Endothelial cell of umbilical vein (primary cell): ENCODE data around the gene GGACT. TPM values are rescaled to one million over a fixed set of nuclear protein-coding genes. Genes with fewer than 3 reads are reported as not detected.

Source experiments
- BruUV-seq: library from RNA; stranded (reverse); fragments of 400-500 nt; replicated peaks from 2 replicates; lab custom pipeline; 2021; lab: Mats Ljungman, UMichigan
- CTCF ChIA-PET: fragments of 300-600, 350-600 bp; sonication (Branson Sonifier 250); formaldehyde crosslinking; loops from one replicate; lab custom pipeline; 2021; ENCODE audit warnings: antibody characterized with exemption, inconsistent platforms; lab: Charles Lee
- POLR2A ChIA-PET: fragments of 300-600, 350-600 bp; sonication (Branson Sonifier 250); formaldehyde crosslinking; loops from one replicate; lab custom pipeline; 2021; ENCODE audit warnings: antibody characterized with exemption, inconsistent platforms; lab: Charles Lee
- DNase-seq: peaks from one replicate; pipeline ENCODE4 v3.0.0-alpha.2; 2011; ENCODE audit warnings: low read depth, low spot score
- FAIRE-seq: peaks from 2 replicates; lab custom pipeline; 2011; peaks lifted over from hg19 to GRCh38; lab: Jason Lieb, UNC
- H2AFZ ChIP-seq: 2 replicates; pipeline ENCODE4 v1.6.0; 2012; ENCODE audit warnings: low read depth, low read length, control low read depth, inconsistent platforms
- H3K27ac ChIP-seq: 2 replicates; pipeline ENCODE4 v1.5.1; 2011; ENCODE audit warnings: low read depth, mild to moderate bottlenecking, control low read depth, low read length, moderate library complexity; ENCODE audit not compliant: insufficient read depth
- H3K27me3 ChIP-seq, 2 experiments: 2 replicates each; pipeline versions ENCODE4 v1.6.0 to v1.6.1; 2011; ENCODE audit warnings: low read length in 2 of 2, mixed read lengths in 1 of 2; ENCODE audit not compliant: control insufficient read depth in 2 of 2, insufficient read depth in 2 of 2
- H3K36me3 ChIP-seq, 2 experiments: 2 replicates in 1 of 2; 3 replicates in 1 of 2; pipeline ENCODE4 v1.5.1; 2011; ENCODE audit warnings: low read length in 2 of 2, mild to moderate bottlenecking in 1 of 2, moderate library complexity in 1 of 2; ENCODE audit not compliant: control insufficient read depth in 2 of 2, insufficient read depth in 2 of 2; ENCODE audit errors: extremely low read depth in 1 of 2
- H3K4me1 ChIP-seq: 3 replicates; pipeline ENCODE4 v1.5.1; 2011; ENCODE audit warnings: mild to moderate bottlenecking, low read length; ENCODE audit not compliant: control insufficient read depth, insufficient read depth; ENCODE audit errors: extremely low read depth
- H3K4me2 ChIP-seq: 2 replicates; pipeline ENCODE4 v1.6.1; 2011; ENCODE audit warnings: low read length, control low read depth, mixed read lengths; ENCODE audit not compliant: insufficient read depth
- H3K4me3 ChIP-seq, 3 experiments: fragments of 200-600 bp in 1 of 3; sonication (generic), shearing (Covaris generic) in 1 of 3; replicated peaks in 1 of 3; 2 replicates each; pipeline ENCODE4 v1.5.1; 2011 to 2016; ENCODE audit warnings: control low read depth in 3 of 3, low read length in 3 of 3, mild to moderate bottlenecking in 2 of 3, inconsistent platforms in 1 of 3, low read depth in 1 of 3, moderate library complexity in 1 of 3; ENCODE audit not compliant: insufficient read depth in 1 of 3
- H3K79me2 ChIP-seq: 2 replicates; pipeline ENCODE4 v1.6.0; 2012; ENCODE audit warnings: low read length, inconsistent platforms; ENCODE audit not compliant: control insufficient read depth, insufficient read depth
- H3K9ac ChIP-seq: replicated peaks from 2 replicates; pipeline ENCODE3; 2011; ENCODE audit warnings: low read length, control low read depth; ENCODE audit not compliant: insufficient read depth; ENCODE audit errors: extremely low read depth
- H3K9me1 ChIP-seq: replicated peaks from 3 replicates; pipeline ENCODE4 v1.6.0; 2011; ENCODE audit warnings: mild to moderate bottlenecking, low read length; ENCODE audit not compliant: control insufficient read depth, insufficient read depth; ENCODE audit errors: extremely low read depth
- H3K9me3 ChIP-seq: replicated peaks from 2 replicates; pipeline ENCODE4 v1.5.1; 2012; ENCODE audit warnings: low read length, inconsistent platforms; ENCODE audit not compliant: control insufficient read depth, insufficient read depth
- H4K20me1 ChIP-seq: replicated peaks from 2 replicates; pipeline ENCODE3; 2011; ENCODE audit warnings: mild to moderate bottlenecking, low read length; ENCODE audit not compliant: control insufficient read depth, insufficient read depth; ENCODE audit errors: extremely low read depth
- CTCF ChIP-seq, 2 donors: IDR thresholded peaks; 1 replicate in 1 of 2; 2 replicates in 1 of 2; pipeline ENCODE4 v1.5.1; 2011; ENCODE audit warnings: low read length in 2 of 2, mild to moderate bottlenecking in 2 of 2, moderate library complexity in 2 of 2, control low read depth in 1 of 2, inconsistent platforms in 1 of 2, low read depth in 1 of 2; ENCODE audit not compliant: insufficient read depth in 1 of 2; ENCODE audit errors: extremely low read depth in 1 of 2
- EZH2 ChIP-seq: IDR thresholded peaks from 2 replicates; pipeline ENCODE4 v1.6.1; 2012; ENCODE audit warnings: borderline replicate concordance, low read depth, mild to moderate bottlenecking, moderate library complexity, low read length, inconsistent platforms; ENCODE audit not compliant: severe bottlenecking
- FOS ChIP-seq: IDR thresholded peaks from 2 replicates; pipeline ENCODE4 v1.6.1; 2011; ENCODE audit warnings: mild to moderate bottlenecking, low read length, moderate library complexity, borderline replicate concordance; ENCODE audit not compliant: insufficient read depth
- GATA2 ChIP-seq: IDR thresholded peaks from 2 replicates; pipeline ENCODE4 v1.7.0; 2011; ENCODE audit warnings: low read depth, mild to moderate bottlenecking, moderate library complexity, mixed read lengths, low read length; ENCODE audit not compliant: insufficient read length, insufficient read depth
- JUN ChIP-seq: IDR thresholded peaks from 2 replicates; pipeline ENCODE4 v1.6.1; 2011; ENCODE audit warnings: borderline replicate concordance, low read depth; ENCODE audit not compliant: insufficient read length, insufficient read depth
- MYC ChIP-seq: IDR thresholded peaks from one replicate; pipeline ENCODE4 v1.6.1; 2011; ENCODE audit warnings: mild to moderate bottlenecking, low read depth, low read length
- POLR2A ChIP-seq: IDR thresholded peaks from 2 replicates; pipeline ENCODE4 v1.6.1; 2012; ENCODE audit warnings: low read depth, mild to moderate bottlenecking, control low read depth, low read length
- POLR2AphosphoS5 ChIP-seq: IDR thresholded peaks from 2 replicates; pipeline ENCODE4 v1.6.1; 2012; ENCODE audit warnings: low read depth, mild to moderate bottlenecking, control low read depth, low read length, moderate library complexity; ENCODE audit not compliant: insufficient read depth
- dilution Hi-C: fragments of 300-500 bp; cut with MboI; formaldehyde crosslinking; loops from one replicate; pipeline ENCODE4 v1.15.0; 2019; ENCODE audit warnings: low sequenced_read_pairs; ENCODE audit not compliant: extremely low pct_ligation_motif_present
- intact Hi-C: fragments of 100-400 bp; cut with micrococcal nuclease; formaldehyde crosslinking; loops from one replicate; pipeline ENCODE4 v1.10.0; 2022
- polyA plus RNA-seq, 4 experiments: library from polyadenylated mRNA; depleted of rRNA in 3 of 4; stranded (reverse) in 3 of 4; unstranded in 1 of 4; fragments of >200 nt; gene quantifications; 2 replicates each; pipeline versions ENCODE4 v1.2.1 to v1.2.3, GENCODE V29; 2011 to 2012; ENCODE audit warnings: missing spikeins in 1 of 4
- total RNA-seq: library from RNA; stranded (reverse); gene quantifications from 2 replicates; pipeline ENCODE4 v1.2.3, GENCODE V29; 2021
- TF ChIP-seq, protein P1 (sequence below): IDR thresholded peaks from 2 replicates; pipeline ENCODE4 v1.6.1; 2011; ENCODE audit not compliant: insufficient read depth, insufficient read length

Gene GGACT
- total and polyA plus RNA-seq, 2 donors (not counting 3 experiments of a cell fraction or from before 2014, with no cell fraction given): 2.5 to 6.5 TPM

GRCh38 chr13:100484702-100485101 lies 103.9 kb downstream of the GGACT start:
- no peak for TF ChIP-seq POLR2AphosphoS5
- TF ChIP-seq JUN: no peak
- TF ChIP-seq, protein P1, sequence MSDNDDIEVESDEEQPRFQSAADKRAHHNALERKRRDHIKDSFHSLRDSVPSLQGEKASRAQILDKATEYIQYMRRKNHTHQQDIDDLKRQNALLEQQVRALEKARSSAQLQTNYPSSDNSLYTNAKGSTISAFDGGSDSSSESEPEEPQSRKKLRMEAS: no peak
- TF ChIP-seq POLR2A: no peak
- TF ChIP-seq GATA2: no peak
- TF ChIP-seq MYC: no peak
- no peak for TF ChIP-seq EZH2
- TF ChIP-seq FOS: no peak
- TF ChIP-seq CTCF (IDR thresholded peaks at IDR 0.05; ENCODE audit: extremely low read depth in 1 of 2, insufficient read depth in 1 of 2, low read depth in 1 of 2, low read length in 2 of 2): no peak
- dilution Hi-C loops: no loop called here
- BruUV-seq: no TSS peak

More at GRCh38 chr13:100484702-100485101, 103.9 kb downstream of the GGACT start:
- H3K4me3 ChIP-seq: no peak overlapping the region
- no peaks in the 10 kb centered on the region for H3K79me2 ChIP-seq
- no peaks in the 10 kb centered on the region for H3K36me3 ChIP-seq
- no peaks in the 10 kb centered on the region for H3K27me3 ChIP-seq
- H4K20me1 ChIP-seq: no peaks in the 10 kb centered on the region
- H3K27ac ChIP-seq: no peak overlapping the region
- H3K9me1 ChIP-seq: no peaks in the 10 kb centered on the region
- CTCF ChIA-PET: interaction anchor here (1.0 to 1.5 kb wide), 2 partner anchors 30 to 249 kb away, joined by 3 to 4 read pairs; no protein-coding TSS in a partner anchor
- intact Hi-C loops: loop anchor here (5.0 kb wide), 1 partner anchor 92 kb away; no protein-coding TSS in a partner anchor
- peaks cover 7% of the 10 kb centered on the region for H3K4me1 ChIP-seq
- no peaks in the 10 kb centered on the region for H3K9me3 ChIP-seq
- FAIRE-seq: no peak
- DNase-seq: no peak
- H3K4me2 ChIP-seq: no peak overlapping the region
- H2AFZ ChIP-seq: no peak overlapping the region
- H3K9ac ChIP-seq: no peak overlapping the region
- POLR2A ChIA-PET: no interaction called here
